Tibial nerve (tissue), 4 donors: ENCODE results near the gene ALPK3. TPM values are rescaled to one million over a fixed set of nuclear protein-coding genes. Genes with fewer than 3 reads are reported as not detected.

Experiments used
- DNase-seq, 2 donors: peaks; one replicate each; pipeline ENCODE4 v3.0.0-alpha.2; 2019; ENCODE audit warnings: low spot score in 2 of 2
- H3K27ac ChIP-seq, 4 donors: fragments of 200-600 bp; sonication (generic) in 3 of 4; one replicate each; pipeline ENCODE4 v1.5.1; 2017 to 2019; ENCODE audit warnings: mild to moderate bottlenecking in 1 of 4
- H3K27me3 ChIP-seq, 2 donors: fragments of 200-600 bp; sonication (generic) in 1 of 2; one replicate each; pipeline versions ENCODE4 v1.5.1 to v1.6.0; 2017 to 2019
- H3K36me3 ChIP-seq, 3 donors: fragments of 200-600 bp; sonication (generic); one replicate each; pipeline ENCODE4 v1.5.1; 2018 to 2019
- H3K4me1 ChIP-seq, 4 donors: fragments of 200-600 bp; sonication (generic) in 3 of 4; one replicate each; pipeline ENCODE4 v1.5.1; 2017 to 2019
- H3K4me3 ChIP-seq, 4 donors: fragments of 200-600 bp; sonication (generic) in 3 of 4; one replicate each; pipeline ENCODE4 v1.5.1; 2017 to 2019; ENCODE audit warnings: mild to moderate bottlenecking in 1 of 4, moderate library complexity in 1 of 4
- H3K9me3 ChIP-seq, 4 donors: fragments of 200-600 bp; sonication (generic) in 3 of 4; one replicate each; pipeline ENCODE4 v1.5.1; 2017 to 2019
- CTCF ChIP-seq, 5 experiments: fragments of 200-600 bp in 3 of 5; fragments of 450-650 bp in 2 of 5; sonication (generic) in 3 of 5; IDR thresholded peaks; one replicate each; pipeline ENCODE4 v1.5.1; 2016 to 2019; ENCODE audit warnings: antibody characterized with exemption in 5 of 5, mild to moderate bottlenecking in 3 of 5, moderate library complexity in 2 of 5
- EP300 ChIP-seq, 2 donors: sonication (generic); formaldehyde crosslinking; IDR thresholded peaks; one replicate each; pipeline ENCODE4 v1.6.1; 2017; ENCODE audit warnings: antibody characterized with exemption in 2 of 2, mild to moderate bottlenecking in 1 of 2
- POLR2A ChIP-seq, 2 donors: fragments of 450-650 bp; IDR thresholded peaks; one replicate each; pipeline ENCODE4 v1.6.1; 2017; ENCODE audit warnings: antibody characterized with exemption in 2 of 2, mild to moderate bottlenecking in 2 of 2, moderate library complexity in 2 of 2
- WGBS, 2 donors: methylation state at CpG; one replicate each; pipeline ENCODE4 v1.1.5; 2018; 5-methylcytosine and 5-hydroxymethylcytosine counted together
- total RNA-seq, 4 donors: library from RNA; depleted of rRNA; stranded (reverse); fragments of >200 nt; gene quantifications; one replicate each; pipeline ENCODE4 v1.1.0, GENCODE V29; 2016

The ALPK3 gene
- total RNA-seq, 4 donors from 2014 or later, result 2.4 to 7.1 (median 4.7) TPM

- peak overlapping the region in 2 of 4 donors; percentile 63 to 72 for H3K27ac ChIP-seq
- no peaks in the 10 kb centered on the region for H3K36me3 ChIP-seq
- no peak for DNase-seq
- peak overlapping the region in 2 of 4 donors; percentile 15 to 39 for H3K4me3 ChIP-seq
- H3K4me1 ChIP-seq, result peaks cover 0 to 45% (median 11%) of the 10 kb centered on the region in 4 donors
- no peaks in the 10 kb centered on the region for H3K27me3 ChIP-seq
- 50 to 63% methylated on average over 1 to 4 of the region's 27 CpGs for WGBS, 2 donors
- no peaks in the 10 kb centered on the region for H3K9me3 ChIP-seq
- TF ChIP-seq POLR2A (IDR thresholded peaks at IDR 0.05) (no peak), CTCF (IDR thresholded peaks at IDR 0.05) (peak in 1 of 5 experiments; percentile 3)
Observed at GRCh38 chr15:84817466-84818081, 418 bp downstream of the ALPK3 start.

- Histone ChIP-seq H3K27me3 (no peaks in the 10 kb centered on the region), H3K36me3 (no peaks in the 10 kb centered on the region), H3K4me1 (peaks cover 0 to 54% (median 13%) of the 10 kb centered on the region in 4 donors), H3K27ac (peak overlapping the region in 3 of 4 donors; percentile 13 to 72 (median 63)), H3K4me3 (no peak overlapping the region), H3K9me3 (no peaks in the 10 kb centered on the region)
- 33 to 37% methylated on average over 9 of the region's 9 CpGs for whole genome bisulfite sequencing, 2 donors
- TF ChIP-seq EP300 (IDR thresholded peaks at IDR 0.05), result peak in 1 of 2 donors; percentile 18
- no peak for TF ChIP-seq CTCF (IDR thresholded peaks at IDR 0.05)
- no peak for TF ChIP-seq POLR2A (IDR thresholded peaks at IDR 0.05)
- no peak for DNase-seq
Observed at GRCh38 chr15:84818261-84819131, 1.3 kb downstream of the ALPK3 start.

GRCh38 chr15:84819291-84819768 lies 2.2 kb downstream of the ALPK3 start:
- peak overlapping the region in 3 of 4 donors; percentile 6 to 59 (median 13) for H3K27ac ChIP-seq
- H3K27me3 ChIP-seq, result no peaks in the 10 kb centered on the region
- WGBS, 2 donors, result 47 to 48% methylated on average over 3 of the region's 3 CpGs

GRCh38 chr15:84819791-84820190 lies 2.6 kb downstream of the ALPK3 start:
- Histone ChIP-seq H3K27ac (no peak overlapping the region), H3K36me3 (no peaks in the 10 kb centered on the region), H3K27me3 (no peaks in the 10 kb centered on the region), H3K4me1 (peaks cover 0 to 64% (median 13%) of the 10 kb centered on the region in 4 donors), H3K4me3 (no peak overlapping the region), H3K9me3 (no peaks in the 10 kb centered on the region)
- 75 to 81% methylated on average over 2 of the region's 2 CpGs for WGBS, 2 donors
- TF ChIP-seq POLR2A (IDR thresholded peaks at IDR 0.05), result no peak
- no peak for TF ChIP-seq CTCF (IDR thresholded peaks at IDR 0.05)
- TF ChIP-seq EP300 (IDR thresholded peaks at IDR 0.05), result no peak
- DNase-seq, result no peak

More at GRCh38 chr15:84819291-84819768, 2.2 kb downstream of the ALPK3 start:
- Histone ChIP-seq H3K4me3 (no peak overlapping the region), H3K4me1 (peaks cover 0 to 60% (median 13%) of the 10 kb centered on the region in 4 donors), H3K9me3 (no peaks in the 10 kb centered on the region), H3K36me3 (no peaks in the 10 kb centered on the region)
- DNase-seq, result no peak
- TF ChIP-seq POLR2A (IDR thresholded peaks at IDR 0.05), result no peak
- TF ChIP-seq EP300 (IDR thresholded peaks at IDR 0.05), result no peak
- TF ChIP-seq CTCF (IDR thresholded peaks at IDR 0.05), result no peak
